ENCODE data around the gene S100B. TPM values are rescaled to one million over a fixed set of nuclear protein-coding genes. Genes with fewer than 3 reads are reported as not detected.

S100B gene
- total RNA-seq, 1 donor from 2014 or later: 29.9 TPM

DNA sequence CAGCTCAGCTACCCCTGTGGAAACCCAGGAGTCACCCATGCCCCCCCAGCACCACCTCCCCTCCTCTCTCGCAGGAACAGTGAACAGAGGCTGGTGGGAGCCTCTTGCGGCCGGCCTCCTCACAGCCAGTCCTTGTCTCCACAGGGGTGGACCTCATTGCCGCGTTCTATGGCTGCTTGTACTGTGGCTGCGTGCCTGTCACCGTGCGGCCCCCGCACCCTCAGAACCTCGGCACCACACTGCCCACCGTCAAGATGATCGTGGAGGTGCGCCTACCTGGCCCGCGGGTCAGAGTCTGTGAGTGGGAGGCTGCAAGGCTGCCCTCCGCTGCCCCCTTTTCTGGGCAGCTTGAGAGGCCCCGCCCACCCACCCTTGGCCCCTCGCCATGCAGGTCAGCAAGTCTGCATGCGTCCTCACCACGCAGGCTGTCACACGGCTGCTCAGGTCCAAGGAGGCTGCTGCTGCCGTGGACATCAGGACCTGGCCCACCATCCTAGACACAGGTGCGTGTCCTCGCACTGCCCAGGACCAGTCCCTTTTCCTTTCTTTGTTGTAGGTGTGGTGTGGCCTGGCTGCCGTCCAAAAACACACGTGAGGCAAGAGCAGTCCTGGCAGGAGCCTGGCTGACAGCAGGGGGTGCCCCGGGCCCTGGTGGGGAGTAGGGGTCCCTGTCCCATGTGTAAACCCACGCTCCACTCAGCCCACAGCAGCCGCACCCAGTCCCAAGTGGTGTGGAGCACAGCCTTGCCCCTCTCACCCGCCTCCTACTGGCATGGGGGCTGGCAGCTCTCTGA lies 50.3 kb downstream of the S100B start:
- peaks cover 11% of the 10 kb centered on the region for H3K36me3 Mint-ChIP-seq (ENCODE audit: low read depth)
- no peak overlapping the region for H3K27ac Mint-ChIP-seq (ENCODE audit: unreplicated experiment)
- TF ChIP-seq, protein P1, sequence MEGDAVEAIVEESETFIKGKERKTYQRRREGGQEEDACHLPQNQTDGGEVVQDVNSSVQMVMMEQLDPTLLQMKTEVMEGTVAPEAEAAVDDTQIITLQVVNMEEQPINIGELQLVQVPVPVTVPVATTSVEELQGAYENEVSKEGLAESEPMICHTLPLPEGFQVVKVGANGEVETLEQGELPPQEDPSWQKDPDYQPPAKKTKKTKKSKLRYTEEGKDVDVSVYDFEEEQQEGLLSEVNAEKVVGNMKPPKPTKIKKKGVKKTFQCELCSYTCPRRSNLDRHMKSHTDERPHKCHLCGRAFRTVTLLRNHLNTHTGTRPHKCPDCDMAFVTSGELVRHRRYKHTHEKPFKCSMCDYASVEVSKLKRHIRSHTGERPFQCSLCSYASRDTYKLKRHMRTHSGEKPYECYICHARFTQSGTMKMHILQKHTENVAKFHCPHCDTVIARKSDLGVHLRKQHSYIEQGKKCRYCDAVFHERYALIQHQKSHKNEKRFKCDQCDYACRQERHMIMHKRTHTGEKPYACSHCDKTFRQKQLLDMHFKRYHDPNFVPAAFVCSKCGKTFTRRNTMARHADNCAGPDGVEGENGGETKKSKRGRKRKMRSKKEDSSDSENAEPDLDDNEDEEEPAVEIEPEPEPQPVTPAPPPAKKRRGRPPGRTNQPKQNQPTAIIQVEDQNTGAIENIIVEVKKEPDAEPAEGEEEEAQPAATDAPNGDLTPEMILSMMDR (conservative IDR thresholded peaks at IDR 0.05): no peak
- peaks cover 7% of the 10 kb centered on the region for H3K4me1 Mint-ChIP-seq
- no peaks in the 10 kb centered on the region for H3K27me3 Mint-ChIP-seq (ENCODE audit: low read depth)
- DNase-seq (ENCODE audit: low read depth, low spot score): no peak
- H3K4me3 Mint-ChIP-seq: no peak overlapping the region
- H3K9me3 Mint-ChIP-seq: no peaks in the 10 kb centered on the region

DNA sequence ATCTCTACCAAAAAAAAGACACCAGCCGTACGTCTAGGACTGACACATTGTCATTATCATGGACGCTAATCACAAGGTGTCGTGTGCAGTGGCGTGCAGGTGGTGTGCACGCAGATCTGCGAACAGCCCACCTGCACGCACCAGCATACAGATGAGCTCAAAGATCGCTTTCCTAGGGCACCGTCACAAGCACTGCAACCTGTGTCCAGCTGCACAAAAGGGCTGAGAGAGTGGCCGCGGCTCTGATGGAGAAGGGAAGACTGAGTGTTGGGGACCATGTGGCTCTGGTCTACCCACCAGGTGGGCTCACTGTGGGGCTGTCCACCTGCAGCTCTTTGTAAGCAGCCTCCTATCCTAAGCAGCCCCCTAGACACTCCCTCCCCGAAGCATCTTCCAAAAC lies 50.9 kb downstream of the S100B start:
- H3K4me3 Mint-ChIP-seq: no peak overlapping the region
- peaks cover under 1% of the 10 kb centered on the region for H3K4me1 Mint-ChIP-seq
- TF ChIP-seq, protein P1 (conservative IDR thresholded peaks at IDR 0.05): no peak
- H3K27ac Mint-ChIP-seq (ENCODE audit: unreplicated experiment): no peak overlapping the region
- no peaks in the 10 kb centered on the region for H3K27me3 Mint-ChIP-seq (ENCODE audit: low read depth)
- peaks cover 10% of the 10 kb centered on the region for H3K36me3 Mint-ChIP-seq (ENCODE audit: low read depth)
- DNase-seq (ENCODE audit: low read depth, low spot score): no peak
- H3K9me3 Mint-ChIP-seq: no peaks in the 10 kb centered on the region

DNA sequence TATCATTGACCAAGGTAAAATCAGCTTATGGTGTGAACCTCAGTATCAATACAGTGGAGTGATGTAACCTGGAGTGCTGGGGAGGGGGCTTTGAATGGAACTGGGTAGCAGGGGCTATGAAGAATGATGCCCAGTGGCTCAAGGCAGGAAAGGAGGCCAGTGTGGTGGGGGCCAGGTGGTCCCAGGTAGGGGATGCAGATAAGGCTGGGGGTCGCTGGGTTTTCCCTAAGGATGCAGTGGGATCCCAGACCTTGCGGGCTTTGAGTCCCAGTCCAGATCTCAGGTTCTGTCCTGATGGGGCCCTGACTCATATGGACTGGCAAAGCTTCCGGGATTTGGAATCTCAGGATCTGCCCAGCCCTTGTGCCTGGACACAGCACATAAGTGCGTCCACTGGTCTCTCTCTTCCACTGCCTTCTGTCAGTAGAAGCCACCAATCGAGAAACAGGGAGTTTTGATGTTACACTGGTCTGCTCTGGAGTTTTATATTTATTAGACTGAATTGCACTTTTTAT lies 52.0 kb downstream of the S100B start:
- Mint-ChIP-seq H3K4me1 (no peaks in the 10 kb centered on the region), H3K4me3 (no peak overlapping the region)

DNA sequence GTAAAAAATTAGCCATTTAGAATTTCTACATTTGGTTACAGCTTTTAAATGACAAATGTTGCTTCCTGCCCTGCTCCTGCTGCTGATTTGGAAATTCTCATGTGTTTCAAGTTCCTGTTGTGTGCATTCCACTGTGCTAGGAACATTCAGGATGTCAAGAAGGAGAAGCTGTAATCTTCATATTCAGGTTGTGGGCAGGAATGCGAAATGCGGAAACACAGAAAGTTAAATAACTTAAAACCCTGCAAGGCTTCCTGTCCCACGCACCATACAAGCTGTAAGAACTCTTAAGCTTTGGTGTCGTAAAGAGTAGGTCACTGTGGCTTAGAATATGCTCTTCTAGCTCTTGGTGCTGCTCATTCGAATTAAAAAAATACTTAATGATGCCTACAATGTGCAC lies 52.6 kb downstream of the S100B start:
- H3K27me3 Mint-ChIP-seq (ENCODE audit: low read depth): no peaks in the 10 kb centered on the region
- H3K4me1 Mint-ChIP-seq: no peaks in the 10 kb centered on the region
- peaks cover 23% of the 10 kb centered on the region for H3K36me3 Mint-ChIP-seq (ENCODE audit: low read depth)
- DNase-seq (ENCODE audit: low read depth, low spot score): no peak
- no peaks in the 10 kb centered on the region for H3K9me3 Mint-ChIP-seq
- TF ChIP-seq, protein P1 (conservative IDR thresholded peaks at IDR 0.05): no peak
- H3K27ac Mint-ChIP-seq (ENCODE audit: unreplicated experiment): no peak overlapping the region
- no peak overlapping the region for H3K4me3 Mint-ChIP-seq

More for the DNA sequence above, 52.0 kb downstream of the S100B start:
- TF ChIP-seq, protein P1 (conservative IDR thresholded peaks at IDR 0.05): no peak
- H3K27me3 Mint-ChIP-seq (ENCODE audit: low read depth): no peaks in the 10 kb centered on the region
- no peak overlapping the region for H3K27ac Mint-ChIP-seq (ENCODE audit: unreplicated experiment)
- no peak for DNase-seq (ENCODE audit: low read depth, low spot score)
- no peaks in the 10 kb centered on the region for H3K9me3 Mint-ChIP-seq
- H3K36me3 Mint-ChIP-seq (ENCODE audit: low read depth): peaks cover 20% of the 10 kb centered on the region

DNA sequence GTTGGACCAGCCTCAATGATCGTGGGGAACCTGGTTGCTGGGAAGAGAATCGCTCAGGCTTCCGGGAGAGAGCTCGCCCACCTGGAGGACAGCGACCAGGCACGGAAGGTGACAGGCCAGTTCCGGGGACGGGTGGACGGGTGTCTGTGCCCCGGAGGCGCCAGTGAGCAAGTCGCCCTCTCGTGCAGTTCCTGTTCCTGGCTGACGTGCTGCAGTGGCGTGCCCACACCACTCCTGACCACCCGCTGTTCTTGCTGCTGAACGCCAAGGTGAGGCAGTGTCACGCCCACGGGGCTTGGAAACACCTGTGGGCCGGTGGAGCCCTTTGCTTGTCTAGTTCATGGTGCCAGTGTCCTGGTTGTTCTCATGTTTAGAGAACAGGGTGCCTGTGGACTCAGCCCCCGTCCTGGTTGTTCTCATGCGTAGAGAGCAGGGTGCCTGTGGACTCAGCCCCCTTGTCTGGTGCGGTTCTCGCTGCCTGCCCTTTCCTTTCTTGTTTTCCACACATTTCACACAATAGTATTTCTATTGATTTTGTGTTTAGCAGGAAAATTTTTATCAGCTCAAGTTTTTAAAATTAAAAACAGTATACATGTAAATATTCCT lies 53.1 kb downstream of the S100B start:
- no peak for DNase-seq (ENCODE audit: low read depth, low spot score)
- H3K27me3 Mint-ChIP-seq (ENCODE audit: low read depth): no peaks in the 10 kb centered on the region
- TF ChIP-seq, protein P1 (conservative IDR thresholded peaks at IDR 0.05): no peak
- H3K36me3 Mint-ChIP-seq (ENCODE audit: low read depth): peaks cover 26% of the 10 kb centered on the region
- no peaks in the 10 kb centered on the region for H3K9me3 Mint-ChIP-seq
- no peak overlapping the region for H3K4me3 Mint-ChIP-seq
- H3K4me1 Mint-ChIP-seq: no peaks in the 10 kb centered on the region
- no peak overlapping the region for H3K27ac Mint-ChIP-seq (ENCODE audit: unreplicated experiment)
